Adrenal gland (tissue), 12 donors: ENCODE results near the gene UBA7. TPM values are rescaled to one million over a fixed set of nuclear protein-coding genes. Genes with fewer than 3 reads are reported as not detected.
"Not testable (repeated sequence)": the region's sequence is repeated elsewhere in the genome, so short reads cannot be mapped to it uniquely, and the experiment has no call there.

ENCODE experiments used
- DNase-seq, 7 donors: peaks; one replicate each; pipeline ENCODE4 v3.0.0-alpha.2; 2019 to 2020
- H3K27ac ChIP-seq, 5 donors: fragments of 200-600 bp; sonication (generic) in 4 of 5; 1 replicate in 3 of 5; 2 replicates in 2 of 5; pipeline versions ENCODE4 v1.5.1 to v1.8.0; 2016 to 2020; ENCODE audit warnings: mild to moderate bottlenecking in 1 of 5
- H3K27me3 ChIP-seq: fragments of 200-600 bp; 2 replicates; pipeline ENCODE4 v1.8.0; 2021
- H3K36me3 ChIP-seq, 2 donors: fragments of 200-600 bp; replicated peaks in 1 of 2; 1 replicate in 1 of 2; 2 replicates in 1 of 2; pipeline versions ENCODE4 v1.5.1 to v1.8.0; 2018 to 2022
- H3K4me1 ChIP-seq, 2 donors: fragments of 200-600 bp; replicated peaks in 1 of 2; 1 replicate in 1 of 2; 2 replicates in 1 of 2; pipeline versions ENCODE4 v1.5.1 to v1.8.0; 2018 to 2021
- H3K4me3 ChIP-seq, 4 donors: fragments of 200-600 bp; sonication (generic) in 3 of 4; one replicate each; pipeline ENCODE4 v1.5.1; 2016 to 2018
- H3K9me3 ChIP-seq, 3 donors: fragments of 200-600 bp; sonication (generic) in 1 of 3; replicated peaks in 1 of 3; 1 replicate in 2 of 3; 2 replicates in 1 of 3; pipeline versions ENCODE4 v1.5.1 to v1.8.0; 2016 to 2021
- CTCF ChIP-seq, 6 experiments: fragments of 450-650 bp in 4 of 6; fragments of 200-600 bp in 2 of 6; sonication (generic) in 1 of 6; IDR thresholded peaks; 1 replicate in 5 of 6; 2 replicates in 1 of 6; pipeline versions ENCODE4 v1.5.1 to v1.8.0; 2016 to 2021; ENCODE audit warnings: antibody characterized with exemption in 6 of 6, mild to moderate bottlenecking in 2 of 6, moderate library complexity in 1 of 6
- POLR2A ChIP-seq, 2 donors: fragments of 450-650 bp; IDR thresholded peaks; one replicate each; pipeline ENCODE4 v1.6.1; 2017; ENCODE audit warnings: antibody characterized with exemption in 2 of 2, mild to moderate bottlenecking in 2 of 2, moderate library complexity in 1 of 2
- WGBS, 4 donors: extraction: QIAGEN DNeasy Blood & Tissue Kit in 2 of 4; methylation state at CpG; one replicate each; pipeline versions ENCODE4 v1.1.5 to v1.1.7; 2013 to 2017; 5-methylcytosine and 5-hydroxymethylcytosine counted together
- intact Hi-C, 2 donors: fragments of 100-400 bp; cut with DNase I; formaldehyde crosslinking; loops; one replicate each; pipeline versions ENCODE4 v1.14.1 to v1.15.0; 2022 to 2023
- polyA plus RNA-seq, 3 donors: library from polyadenylated mRNA; stranded (reverse); fragments of 200-250 nt in 2 of 3; fragments of 350-450 nt in 1 of 3; fragmentation: Illumina TruSeq in 1 of 3; extraction: RNeasy Lipid Tissue Mini Kit (QIAGEN cat#74804) in 1 of 3; gene quantifications; one replicate each; pipeline ENCODE4 v1.2.3, GENCODE V29; 2013 to 2014
- total RNA-seq, 9 donors: library from RNA; depleted of rRNA in 4 of 9; stranded (reverse); fragments of >200 nt in 4 of 9; fragments of 120-200 nt in 1 of 9; fragmentation: NEBNext Ultra II Directional in 1 of 9; extraction: Animal tissue kit (Norgen Biotek cat#: 25700) in 1 of 9; gene quantifications; one replicate each; pipeline versions ENCODE4 v1.1.0 to v1.2.4, GENCODE V29; 2013 to 2023
- donor health status: healthy with polysubstance abuse.
- donor health status: Bipolar disorder and iron deficiency.
- donor health status: DM: yes; HTN: yes; CAD: no.
- donor health status: DM: no; HTN: no; CAD: no.
- donor health status: DM: no; HTN: no; CAD: no.
- donor health status: DM: yes; HTN: yes; CAD: no.

UBA7 gene
- total and polyA plus RNA-seq, 12 donors: 17.5 to 232 (median 60.0) TPM

GRCh38 chr3:49780080-49780974 lies 33.4 kb downstream of the UBA7 start:
- no peak overlapping the region for H3K4me3 ChIP-seq
- no peak for TF ChIP-seq POLR2A (IDR thresholded peaks at IDR 0.05)
- no peak for TF ChIP-seq CTCF (IDR thresholded peaks at IDR 0.05)
- WGBS, 4 donors: 39 to 65% (median 52%) methylated on average over 4 of the region's 4 CpGs

GRCh38 chr3:49779358-49780079 lies 34.2 kb downstream of the UBA7 start:
- no peak overlapping the region for H3K4me3 ChIP-seq
- no peak overlapping the region for H3K27ac ChIP-seq
- no peaks in the 10 kb centered on the region for H3K27me3 ChIP-seq
- H3K4me1 ChIP-seq: peaks cover 0 to 26% of the 10 kb centered on the region in 2 donors
- DNase-seq: peak in 1 of 7 donors; percentile 39
- TF ChIP-seq POLR2A (IDR thresholded peaks at IDR 0.05): no peak
- TF ChIP-seq CTCF (IDR thresholded peaks at IDR 0.05): no peak
- 89 to 96% (median 94%) methylated on average over 5 of the region's 5 CpGs for WGBS, 4 donors
- intact Hi-C loops: no loop called here
- H3K36me3 ChIP-seq: peaks cover 0 to 14% of the 10 kb centered on the region in 2 donors
- H3K9me3 ChIP-seq: no peaks in the 10 kb centered on the region

More at GRCh38 chr3:49780080-49780974, 33.4 kb downstream of the UBA7 start:
- Histone ChIP-seq H3K9me3 (no peaks in the 10 kb centered on the region), H3K4me1 (peaks cover 0 to 31% of the 10 kb centered on the region in 2 donors), H3K27me3 (no peaks in the 10 kb centered on the region), H3K36me3 (peaks cover 0 to 14% of the 10 kb centered on the region in 2 donors), H3K27ac (no peak overlapping the region)
- intact Hi-C loops: no loop called here
- DNase-seq: peak in 1 of 7 donors; percentile 39

- WGBS, 4 donors: 89 to 96% (median 94%) methylated on average over 8 of the region's 8 CpGs
- peak in 2 of 7 donors; percentile 5 to 35 for DNase-seq
- H3K9me3 ChIP-seq, intact Hi-C loops, H3K27ac ChIP-seq, H3K27me3 ChIP-seq, H3K4me3 ChIP-seq, H3K36me3 ChIP-seq: not testable (repeated sequence)
- peaks cover 0 to 17% of the 10 kb centered on the region in 2 donors for H3K4me1 ChIP-seq
Observed at GRCh38 chr3:49776101-49776500, 37.7 kb downstream of the UBA7 start.

- peaks cover 0 to 4% of the 10 kb centered on the region in 2 donors for H3K36me3 ChIP-seq
- no peak overlapping the region for H3K4me3 ChIP-seq
- no peaks in the 10 kb centered on the region for H3K9me3 ChIP-seq
- peak in 5 of 7 donors; percentile 36 to 74 (median 41) for DNase-seq
- H3K27ac ChIP-seq: no peak overlapping the region
- no peak for TF ChIP-seq POLR2A (IDR thresholded peaks at IDR 0.05)
- intact Hi-C loops: no loop called here
- peaks cover 0 to 14% of the 10 kb centered on the region in 2 donors for H3K4me1 ChIP-seq
- WGBS, 4 donors: 20 to 63% (median 54%) methylated on average over 1 to 3 of the region's 3 CpGs
- no peaks in the 10 kb centered on the region for H3K27me3 ChIP-seq
Observed at GRCh38 chr3:49775538-49775937, 38.2 kb downstream of the UBA7 start.

- Histone ChIP-seq H3K36me3 (peaks cover 0 to 3% of the 10 kb centered on the region in 2 donors), H3K27ac (no peak overlapping the region), H3K9me3 (no peaks in the 10 kb centered on the region), H3K27me3 (no peaks in the 10 kb centered on the region), H3K4me3 (no peak overlapping the region), H3K4me1 (peaks cover 0 to 15% of the 10 kb centered on the region in 2 donors)
- intact Hi-C loops: no loop called here
- peak in 2 of 7 donors; percentile 6 to 18 for DNase-seq
- no peak for TF ChIP-seq CTCF (IDR thresholded peaks at IDR 0.05)
- 95 to 98% (median 98%) methylated on average over 2 of the region's 2 CpGs for WGBS, 4 donors
Observed at GRCh38 chr3:49772703-49773102, 41.0 kb downstream of the UBA7 start.
